Measurements from ENCODE around the gene MS4A10. TPM values are rescaled to one million over a fixed set of nuclear protein-coding genes. Genes with fewer than 3 reads are reported as not detected.

MS4A10 gene
- total and polyA plus RNA-seq, 10 of the 15 experiments (the other 5 are each of a cell fraction or from before 2014, with no cell fraction given) = not detected

- TF ChIP-seq ATF2 (IDR thresholded peaks at IDR 0.05; ENCODE audit: low read length) (no peak), FOXM1 (IDR thresholded peaks at IDR 0.05; ENCODE audit: low read depth, low read length) (no peak), ETV6 (conservative IDR thresholded peaks at IDR 0.05 in 1 of 2, IDR thresholded peaks at IDR 0.05 in 1 of 2; ENCODE audit: borderline replicate concordance in 1 of 2, low read depth in 1 of 2) (no peak), E2F8 (IDR thresholded peaks at IDR 0.05; ENCODE audit: low read depth, partially characterized antibody) (no peak), ZBTB33 (IDR thresholded peaks at IDR 0.05) (no peak), REST (IDR thresholded peaks at IDR 0.05; ENCODE audit: low read depth, low read length) (no peak), LARP7 (IDR thresholded peaks at IDR 0.05) (no peak), EZH2 (IDR thresholded peaks at IDR 0.05; ENCODE audit: borderline replicate concordance, control insufficient read depth, low read depth, low read length) (no peak), RELA (IDR thresholded peaks at IDR 0.05; ENCODE audit: borderline replicate concordance, partially characterized antibody) (no peak)
Observed at GRCh38 chr11:60781981-60782316, 3.2 kb upstream of the MS4A10 start (continued).
